Measurements from ENCODE around the gene GYG1. TPM values are rescaled to one million over a fixed set of nuclear protein-coding genes. Genes with fewer than 3 reads are reported as not detected.

GYG1 gene
- total RNA-seq, 1 donor from 2014 or later, result 24.4 TPM

DNA sequence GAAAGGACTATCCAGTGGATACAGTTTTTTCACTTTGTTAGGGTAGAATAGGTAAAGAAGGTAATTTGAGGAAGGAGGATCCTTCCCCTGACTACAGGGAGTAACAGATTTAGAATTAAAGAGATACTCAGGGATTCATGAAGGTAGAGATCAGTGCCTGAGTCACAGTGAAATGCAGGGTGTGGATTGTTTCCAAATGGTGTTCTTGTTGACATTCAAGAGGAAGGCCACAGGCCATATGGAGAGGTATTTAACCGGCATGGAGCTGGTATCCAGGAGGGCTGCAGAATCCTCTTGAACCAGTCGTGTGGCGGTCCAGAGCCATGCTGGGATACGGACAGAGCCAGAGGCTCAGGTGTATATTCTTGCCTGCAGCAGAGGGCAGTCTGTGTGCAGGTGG, 28.2 kb downstream of the GYG1 start:
- peak; percentile 51 for ATAC-seq

- ATAC-seq, result peak; percentile 69
Observed at GRCh38 chr3:149020196-149020838, 29.0 kb downstream of the GYG1 start.

DNA sequence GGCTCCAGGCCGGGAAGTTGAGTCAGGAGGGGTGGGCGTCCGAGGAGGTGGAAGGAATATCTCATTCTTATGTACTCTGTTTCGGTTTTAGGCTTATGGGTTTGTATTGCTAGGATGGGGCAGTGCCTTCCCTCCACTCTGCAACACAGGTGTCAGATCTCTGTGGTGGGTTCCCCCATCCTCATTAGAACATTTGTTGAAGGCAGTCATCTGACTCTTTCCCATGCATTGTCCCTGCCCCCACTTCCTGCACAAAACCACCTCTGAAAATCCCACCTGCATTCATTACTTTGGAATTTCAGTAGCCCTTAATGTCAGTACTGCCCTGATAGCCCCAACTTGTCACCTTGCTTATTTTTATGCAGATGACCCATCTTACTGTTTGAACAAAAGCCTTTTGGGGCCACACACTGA, 29.5 kb downstream of the GYG1 start:
- ATAC-seq, result no peak

DNA sequence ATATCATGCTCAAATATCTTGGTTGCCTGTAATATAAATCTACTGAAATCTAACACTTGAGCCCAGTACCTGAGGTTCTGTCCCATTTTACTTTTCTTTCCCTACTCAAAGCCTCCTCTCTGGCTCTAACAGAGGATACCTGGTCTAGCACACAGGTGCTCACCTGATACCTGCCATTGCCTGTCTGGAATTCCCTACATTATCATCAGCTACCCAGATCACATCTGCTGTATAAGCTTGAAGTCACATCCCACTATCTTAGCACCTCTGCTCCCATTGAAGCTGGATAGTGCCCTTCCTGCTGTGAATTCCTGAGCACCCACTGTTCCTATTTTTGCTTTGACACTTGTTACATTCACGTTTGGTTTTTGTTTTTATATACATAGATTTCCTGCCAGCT, 30.5 kb downstream of the GYG1 start:
- no peak for ATAC-seq

GRCh38 chr3:149023951-149024350, 32.6 kb downstream of the GYG1 start:
- ATAC-seq, result no peak

DNA sequence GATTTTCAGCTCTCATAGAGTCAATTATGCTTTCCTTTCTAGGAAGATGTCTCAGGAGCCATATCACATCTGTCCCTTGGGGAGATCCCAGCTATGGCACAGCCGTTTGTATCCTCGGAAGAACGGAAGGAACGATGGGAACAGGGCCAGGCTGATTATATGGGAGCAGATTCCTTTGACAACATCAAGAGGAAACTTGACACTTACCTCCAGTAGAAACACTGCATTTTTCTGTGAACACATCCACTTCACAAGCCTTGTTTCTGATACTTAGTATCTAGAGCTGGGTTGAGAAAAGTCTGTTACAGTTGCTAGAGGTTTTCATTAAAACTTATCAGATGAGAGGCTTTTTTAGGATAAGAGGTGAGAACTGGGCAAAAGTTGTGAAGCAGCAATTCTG, 35.4 kb downstream of the GYG1 start:
- ATAC-seq, result no peak

DNA sequence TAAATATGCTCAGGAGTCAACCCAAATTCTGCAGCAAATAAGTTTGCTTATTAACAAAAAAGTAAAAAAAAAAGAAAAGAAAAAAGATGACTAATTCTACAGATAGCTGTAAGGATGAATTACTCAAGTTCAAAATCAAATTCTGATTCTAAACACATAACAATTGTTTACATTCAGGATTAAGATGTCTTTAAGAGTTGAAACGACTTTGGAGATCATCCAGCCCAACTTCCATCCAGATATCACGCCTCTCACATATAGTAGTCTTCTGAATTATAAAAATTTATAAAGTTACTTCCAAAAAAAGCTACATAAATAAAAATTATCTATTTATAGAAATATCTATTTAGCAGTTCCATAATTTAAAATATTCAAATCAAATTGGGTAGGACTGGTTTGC, 39.8 kb downstream of the GYG1 start:
- no peak for ATAC-seq

DNA sequence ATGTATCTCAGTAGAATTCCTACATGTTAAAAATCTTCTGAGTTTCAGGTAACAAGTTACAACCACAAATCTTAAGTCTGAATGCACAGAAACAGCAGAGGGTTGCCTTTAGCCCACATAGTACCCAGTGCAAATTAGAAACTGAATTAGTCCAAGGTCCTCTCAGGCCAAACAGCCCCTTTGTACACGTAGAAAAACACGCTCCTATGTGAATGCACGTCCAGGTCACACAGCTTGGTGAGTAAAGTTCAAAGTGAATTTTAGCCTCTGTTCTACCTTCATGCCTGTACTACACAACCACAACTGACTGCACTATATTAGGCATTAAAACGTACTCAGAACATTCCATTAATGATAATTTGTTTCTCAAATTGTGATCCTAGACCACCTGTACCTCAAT, 46.3 kb downstream of the GYG1 start:
- no peak for ATAC-seq

DNA sequence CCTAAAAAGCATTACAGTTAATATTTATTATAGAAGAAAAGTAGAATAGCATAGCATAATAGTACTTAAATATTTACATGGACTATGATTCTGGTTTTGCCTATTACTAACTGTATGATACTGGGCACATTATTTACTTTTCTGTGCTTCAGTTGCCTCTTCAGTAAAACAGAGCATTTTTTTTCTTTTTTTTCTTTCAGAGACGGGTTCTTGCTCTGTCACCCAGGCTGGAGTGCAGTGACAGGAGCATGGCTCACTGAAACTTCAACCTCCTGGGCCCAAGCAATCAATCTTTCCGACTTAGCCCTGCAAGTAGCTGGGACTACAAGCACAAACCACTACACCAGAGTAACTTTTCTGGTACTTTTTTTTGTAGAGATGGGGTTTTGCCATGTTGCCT, 47.0 kb downstream of the GYG1 start:
- no peak for ATAC-seq

DNA sequence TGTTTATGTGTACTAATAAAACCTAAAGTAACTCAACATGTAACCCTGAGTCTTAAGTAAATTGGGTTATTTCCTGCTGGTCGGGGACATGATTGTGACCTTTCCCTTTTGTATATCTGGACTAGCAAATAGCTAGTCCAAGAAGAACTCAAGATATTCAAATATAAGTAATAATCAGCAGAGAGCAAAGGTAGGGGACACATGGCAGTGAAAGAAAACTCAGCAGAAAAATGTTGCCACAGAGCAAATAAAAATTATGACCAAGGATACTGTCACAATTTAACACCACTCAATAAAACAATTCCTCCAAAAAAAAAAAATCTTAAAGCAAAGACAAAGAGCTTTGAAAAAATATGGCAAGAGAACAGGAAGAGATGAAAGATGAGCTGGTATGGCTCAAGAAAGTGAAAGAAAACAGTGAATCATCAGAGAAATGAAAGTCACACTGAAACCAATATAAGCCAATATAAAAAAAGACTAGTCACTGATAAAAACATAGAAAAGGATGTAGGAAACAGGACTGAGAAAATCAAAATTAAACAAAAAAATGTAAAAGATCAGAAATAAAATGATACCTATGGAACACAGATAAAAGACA, 51.5 kb downstream of the GYG1 start:
- ATAC-seq, result no peak

DNA sequence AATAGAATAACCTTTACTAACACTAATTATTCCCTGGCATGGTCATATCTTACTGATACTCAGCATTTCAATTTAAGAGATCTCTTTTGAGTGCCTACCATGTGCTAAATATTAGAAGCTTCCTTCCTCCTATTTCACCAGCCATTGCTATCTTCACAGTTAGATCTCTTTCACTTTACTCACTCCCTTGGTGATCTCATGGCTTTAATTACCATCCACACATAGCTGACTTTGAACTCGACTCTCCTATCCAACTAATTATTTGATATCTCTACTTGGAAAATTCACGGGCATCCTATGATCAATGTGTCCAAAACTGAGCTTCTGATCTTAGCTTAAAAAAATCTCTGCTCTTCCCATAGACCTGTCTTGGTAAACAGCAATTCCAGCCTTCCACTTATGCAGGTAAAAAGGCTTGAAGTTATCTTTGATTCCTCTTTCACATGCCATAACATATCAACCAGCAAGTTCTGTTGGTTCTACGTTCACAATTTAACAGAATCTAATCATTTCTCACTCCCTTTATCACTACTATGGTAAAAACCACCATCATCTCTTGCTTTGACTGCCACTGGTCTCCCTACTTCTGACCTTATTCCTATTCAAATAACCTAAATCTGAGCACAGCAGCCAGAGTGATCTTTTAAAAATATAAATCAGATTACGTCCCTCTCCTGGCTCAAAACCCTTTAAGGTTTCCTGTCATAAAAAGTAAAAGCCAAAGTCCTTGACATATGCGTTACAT, 53.2 kb downstream of the GYG1 start:
- no peak for ATAC-seq

GRCh38 chr3:149055575-149055974, 64.2 kb downstream of the GYG1 start:
- ATAC-seq, result no peak

GRCh38 chr3:149058198-149058597, 66.9 kb downstream of the GYG1 start:
- no peak for ATAC-seq

DNA sequence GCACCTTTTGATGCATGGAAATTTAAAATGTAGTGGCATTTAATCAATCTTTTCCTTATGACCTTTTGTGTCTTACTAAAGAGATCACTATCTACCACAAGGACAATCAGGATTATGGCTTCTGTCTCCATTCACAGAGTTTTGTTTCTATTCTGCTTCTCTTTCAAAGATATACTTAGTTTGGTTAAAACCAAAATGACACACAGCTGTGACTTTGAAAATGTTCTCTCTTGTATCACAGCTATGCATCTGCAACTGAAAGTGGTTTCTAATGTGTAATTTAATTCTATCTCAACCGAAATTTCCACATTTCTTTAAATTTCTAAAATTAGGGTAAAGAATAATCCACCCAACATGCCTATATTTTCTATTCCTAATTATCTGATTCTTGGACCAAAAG, 67.3 kb downstream of the GYG1 start:
- ATAC-seq, result no peak

- ATAC-seq, result no peak
Observed at GRCh38 chr3:149061776-149062175, 70.4 kb downstream of the GYG1 start.

DNA sequence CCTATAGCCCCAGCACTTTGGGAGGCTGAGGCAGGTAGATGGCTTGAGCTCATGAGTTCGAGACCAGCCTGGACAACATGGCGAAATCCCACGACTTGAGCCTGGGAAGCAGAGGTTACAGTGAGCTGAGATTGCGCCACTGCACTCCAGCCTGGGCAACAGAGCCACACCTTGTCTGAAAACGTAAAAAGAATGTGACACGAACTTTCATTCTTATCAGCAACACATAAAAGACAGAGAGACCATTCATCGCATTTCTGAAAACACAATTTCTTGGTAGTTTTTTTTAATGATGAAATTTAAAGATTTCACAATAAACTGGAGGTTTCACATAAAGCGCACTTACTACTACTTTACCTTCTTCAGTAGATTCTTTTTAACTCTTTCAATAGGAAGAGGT, 76.5 kb downstream of the GYG1 start:
- no peak for ATAC-seq

Other genes starting within 250 kb of the GYG1 start
- not detected for gene CPB1, start 163.7 kb upstream of the GYG1 start, total RNA-seq
- gene CPA3, start 126.2 kb upstream of the GYG1 start, total RNA-seq, result 2.2 TPM
- 8.2 TPM for gene HLTF, start 95.0 kb downstream of the GYG1 start, total RNA-seq
- gene HPS3, start 138.1 kb downstream of the GYG1 start, total RNA-seq, result 6.1 TPM
- 4.5 TPM for gene CP, start 230.3 kb downstream of the GYG1 start, total RNA-seq

Measured in esophagus mucosa (tissue), 1 donor.